Keratinocyte (primary cell): ENCODE data around the gene GLS. TPM values are rescaled to one million over a fixed set of nuclear protein-coding genes. Genes with fewer than 3 reads are reported as not detected.

ENCODE experiments used
- DNase-seq: peaks from one replicate; pipeline ENCODE4 v3.0.0-alpha.2; 2011; ENCODE audit warnings: low read depth, missing footprints, low spot score
- FAIRE-seq: peaks from 2 replicates; lab custom pipeline; 2011; peaks lifted over from hg19 to GRCh38; lab: Jason Lieb, UNC
- H2AFZ ChIP-seq: 2 replicates; pipeline ENCODE4 v1.6.0; 2012; ENCODE audit warnings: low read length, control low read depth, inconsistent platforms; ENCODE audit not compliant: control insufficient read depth
- H3K27ac ChIP-seq: 2 replicates; pipeline ENCODE4 v1.5.1; 2011; ENCODE audit warnings: low read length; ENCODE audit not compliant: control insufficient read depth, insufficient read depth
- H3K27me3 ChIP-seq: 3 replicates; pipeline ENCODE4 v1.6.0; 2011; ENCODE audit warnings: low read length; ENCODE audit not compliant: control insufficient read depth, insufficient read depth; ENCODE audit errors: extremely low read depth
- H3K36me3 ChIP-seq, 2 experiments: 2 replicates in 1 of 2; 3 replicates in 1 of 2; pipeline ENCODE4 v1.5.1; 2011; ENCODE audit warnings: low read length in 2 of 2, mild to moderate bottlenecking in 1 of 2; ENCODE audit not compliant: control insufficient read depth in 2 of 2, insufficient read depth in 2 of 2; ENCODE audit errors: extremely low read depth in 1 of 2
- H3K4me1 ChIP-seq: 3 replicates; pipeline ENCODE4 v1.5.1; 2011; ENCODE audit warnings: low read length; ENCODE audit not compliant: control insufficient read depth, insufficient read depth; ENCODE audit errors: extremely low read depth
- H3K4me2 ChIP-seq: 3 replicates; pipeline ENCODE4 v1.6.0; 2011; ENCODE audit warnings: low read depth, low read length; ENCODE audit not compliant: control insufficient read depth, insufficient read depth; ENCODE audit errors: extremely low read depth
- H3K4me3 ChIP-seq, 3 experiments: fragments of 200-600 bp in 1 of 3; sonication (generic) in 1 of 3; 2 replicates in 2 of 3; 3 replicates in 1 of 3; pipeline ENCODE4 v1.5.1; 2011 to 2016; ENCODE audit warnings: low read length in 3 of 3, mild to moderate bottlenecking in 3 of 3, control low read depth in 2 of 3, inconsistent platforms in 1 of 3, low read depth in 1 of 3, mixed read lengths in 1 of 3, mixed run types in 1 of 3, moderate library complexity in 1 of 3; ENCODE audit not compliant: control insufficient read depth in 2 of 3, insufficient read depth in 2 of 3; ENCODE audit errors: extremely low read depth in 1 of 3
- H3K79me2 ChIP-seq: 2 replicates; pipeline ENCODE4 v1.6.0; 2012; ENCODE audit warnings: low read length; ENCODE audit not compliant: control insufficient read depth, insufficient read depth
- H3K9ac ChIP-seq: 3 replicates; pipeline ENCODE4 v1.6.0; 2011; ENCODE audit warnings: low read length; ENCODE audit not compliant: control insufficient read depth, insufficient read depth; ENCODE audit errors: extremely low read depth
- H3K9me1 ChIP-seq: 3 replicates; pipeline ENCODE4 v1.6.0; 2011; ENCODE audit warnings: low read length; ENCODE audit not compliant: control insufficient read depth, insufficient read depth; ENCODE audit errors: extremely low read depth
- H3K9me3 ChIP-seq: 2 replicates; pipeline ENCODE4 v1.5.1; 2012; ENCODE audit warnings: low read depth, low read length; ENCODE audit not compliant: control insufficient read depth
- H4K20me1 ChIP-seq: 3 replicates; pipeline ENCODE4 v1.6.0; 2011; ENCODE audit warnings: low read length; ENCODE audit not compliant: control insufficient read depth, insufficient read depth; ENCODE audit errors: extremely low read depth
- EZH2 ChIP-seq: IDR thresholded peaks from one replicate; pipeline ENCODE4 v1.6.1; 2012; ENCODE audit warnings: inconsistent platforms, mild to moderate bottlenecking, low read length, moderate library complexity
- dilution Hi-C: fragments of 300-500 bp; cut with MboI; formaldehyde crosslinking; loops from one replicate; pipeline ENCODE4 v1.7.0; 2020; ENCODE audit warnings: low sequenced_read_pairs; ENCODE audit not compliant: extremely low pct_ligation_motif_present
- polyA plus RNA-seq, 5 experiments: library from polyadenylated mRNA; depleted of rRNA in 3 of 5; stranded (reverse) in 3 of 5; stranded (forward) in 1 of 5; unstranded in 1 of 5; fragments of >200 nt; gene quantifications; 1 replicate in 1 of 5; 2 replicates in 3 of 5; 3 replicates in 1 of 5; pipeline versions ENCODE4 v1.2.1 to v1.2.3, GENCODE V29; 2011 to 2012; ENCODE audit warnings: missing spikeins in 2 of 5, low read depth in 1 of 5, low replicate concordance in 1 of 5
- TF ChIP-seq, protein P1 (sequence below), 3 experiments: IDR thresholded peaks in 1 of 3; conservative IDR thresholded peaks in 1 of 3; optimal IDR thresholded peaks in 1 of 3; 2 replicates in 2 of 3; 3 replicates in 1 of 3; pipeline versions ENCODE3 to v1.5.1; 2011; ENCODE audit warnings: low read length in 3 of 3, mild to moderate bottlenecking in 3 of 3, moderate library complexity in 2 of 3, control low read depth in 1 of 3, inconsistent platforms in 1 of 3; ENCODE audit not compliant: insufficient read depth in 2 of 3; ENCODE audit errors: extremely low read depth in 1 of 3

GLS gene
- polyA plus RNA-seq, 1 donor (not counting 4 experiments of a cell fraction or from before 2014, with no cell fraction given): 130 TPM

DNA sequence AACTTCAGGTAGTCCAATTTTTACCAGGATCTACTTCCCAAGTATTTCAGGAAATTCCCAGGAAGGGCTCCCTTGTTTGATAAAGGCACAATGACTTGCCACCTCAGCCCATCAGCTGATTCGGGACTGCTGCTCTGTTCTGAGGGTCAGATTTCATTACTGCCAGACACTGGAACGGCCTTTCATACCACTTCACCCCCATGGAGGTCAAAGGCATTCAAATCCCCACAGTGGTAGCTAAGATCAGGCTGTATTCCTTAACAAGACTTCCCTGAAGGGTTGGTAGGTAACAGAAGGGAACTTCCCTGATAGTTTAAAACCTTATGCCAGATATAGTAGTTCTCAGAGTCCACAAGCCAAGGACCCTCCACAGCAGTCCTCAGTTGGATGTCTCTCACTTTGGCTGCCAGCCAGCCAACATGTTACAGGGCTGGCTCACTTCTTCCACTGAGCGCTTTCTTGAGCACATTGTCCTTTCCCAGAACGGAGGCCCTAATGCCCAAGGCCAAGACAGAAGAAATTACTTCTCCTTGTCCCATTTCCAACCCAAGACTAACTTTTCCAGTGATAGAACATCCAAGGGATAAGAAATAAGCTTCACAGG, 40.0 kb upstream of the GLS start:
- Histone ChIP-seq H3K9ac (no peak overlapping the region), H3K4me1 (peaks cover 61% of the 10 kb centered on the region), H3K9me1 (no peaks in the 10 kb centered on the region), H3K27me3 (no peaks in the 10 kb centered on the region), H2AFZ (no peak overlapping the region), H3K4me3 (no peak overlapping the region), H3K27ac (no peak overlapping the region), H4K20me1 (no peaks in the 10 kb centered on the region), H3K4me2 (no peak overlapping the region), H3K79me2 (no peaks in the 10 kb centered on the region), H3K9me3 (no peaks in the 10 kb centered on the region), H3K36me3 (no peaks in the 10 kb centered on the region)
- DNase-seq (no peak), FAIRE-seq (no peak)
- dilution Hi-C loops: no loop called here
- TF ChIP-seq, protein P1, sequence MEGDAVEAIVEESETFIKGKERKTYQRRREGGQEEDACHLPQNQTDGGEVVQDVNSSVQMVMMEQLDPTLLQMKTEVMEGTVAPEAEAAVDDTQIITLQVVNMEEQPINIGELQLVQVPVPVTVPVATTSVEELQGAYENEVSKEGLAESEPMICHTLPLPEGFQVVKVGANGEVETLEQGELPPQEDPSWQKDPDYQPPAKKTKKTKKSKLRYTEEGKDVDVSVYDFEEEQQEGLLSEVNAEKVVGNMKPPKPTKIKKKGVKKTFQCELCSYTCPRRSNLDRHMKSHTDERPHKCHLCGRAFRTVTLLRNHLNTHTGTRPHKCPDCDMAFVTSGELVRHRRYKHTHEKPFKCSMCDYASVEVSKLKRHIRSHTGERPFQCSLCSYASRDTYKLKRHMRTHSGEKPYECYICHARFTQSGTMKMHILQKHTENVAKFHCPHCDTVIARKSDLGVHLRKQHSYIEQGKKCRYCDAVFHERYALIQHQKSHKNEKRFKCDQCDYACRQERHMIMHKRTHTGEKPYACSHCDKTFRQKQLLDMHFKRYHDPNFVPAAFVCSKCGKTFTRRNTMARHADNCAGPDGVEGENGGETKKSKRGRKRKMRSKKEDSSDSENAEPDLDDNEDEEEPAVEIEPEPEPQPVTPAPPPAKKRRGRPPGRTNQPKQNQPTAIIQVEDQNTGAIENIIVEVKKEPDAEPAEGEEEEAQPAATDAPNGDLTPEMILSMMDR (optimal IDR thresholded peaks at IDR 0.05 in 1 of 3, IDR thresholded peaks at IDR 0.05 in 1 of 3, conservative IDR thresholded peaks at IDR 0.05 in 1 of 3; ENCODE audit: extremely low read depth in 1 of 3, insufficient read depth in 2 of 3, low read length in 3 of 3): no peak
- TF ChIP-seq EZH2: no peak

- Histone ChIP-seq H3K27ac (no peak overlapping the region), H4K20me1 (no peaks in the 10 kb centered on the region), H3K4me3 (no peak overlapping the region), H2AFZ (no peak overlapping the region), H3K36me3 (no peaks in the 10 kb centered on the region), H3K27me3 (no peaks in the 10 kb centered on the region), H3K9me1 (no peaks in the 10 kb centered on the region), H3K4me1 (peaks cover 57% of the 10 kb centered on the region), H3K9me3 (no peaks in the 10 kb centered on the region), H3K79me2 (no peaks in the 10 kb centered on the region), H3K4me2 (no peak overlapping the region), H3K9ac (no peak overlapping the region)
- TF ChIP-seq, protein P1 (optimal IDR thresholded peaks at IDR 0.05 in 1 of 3, IDR thresholded peaks at IDR 0.05 in 1 of 3, conservative IDR thresholded peaks at IDR 0.05 in 1 of 3; ENCODE audit: extremely low read depth in 1 of 3, insufficient read depth in 2 of 3, low read length in 3 of 3): no peak
- no peak for TF ChIP-seq EZH2
- DNase-seq: no peak
- peak; percentile 9 for FAIRE-seq
- dilution Hi-C loops: no loop called here
Measured at GRCh38 chr2:190841707-190842505, 38.7 kb upstream of the GLS start.
